Superior temporal gyrus (tissue), 1 donor: ENCODE measurements around the gene SULF2.
"Not testable (repeated sequence)": the region's sequence is repeated elsewhere in the genome, so short reads cannot be mapped to it uniquely, and the experiment has no call there.

ENCODE experiments used
- DNase-seq: peaks from one replicate; pipeline ENCODE4 v3.0.0-alpha.2; 2016; ENCODE audit errors: extremely low spot score

SULF2 gene

GRCh38 chr20:47785311-47785853 is at the start of gene SULF2:
Gene SULF2 (minus strand): TSS chr20:47785481. CDS start chr20:47757363, 28,118 bp downstream.
- no peak for DNase-seq

GRCh38 chr20:47831675-47832074 is 46.4 kb upstream of the SULF2 start:
- DNase-seq, result not testable (repeated sequence)

- not testable (repeated sequence) for DNase-seq
Measured at GRCh38 chr20:47826716-47827115, 41.4 kb upstream of the SULF2 start.

- DNase-seq, result not testable (repeated sequence)
Measured at GRCh38 chr20:47826006-47826405, 40.7 kb upstream of the SULF2 start.

GRCh38 chr20:47825011-47825762 is 39.9 kb upstream of the SULF2 start:
- DNase-seq, result no peak

GRCh38 chr20:47823941-47824340 is 38.7 kb upstream of the SULF2 start:
- not testable (repeated sequence) for DNase-seq

- no peak for DNase-seq
Measured at GRCh38 chr20:47821481-47822100, 36.3 kb upstream of the SULF2 start.

- no peak for DNase-seq
Measured at GRCh38 chr20:47818996-47819609, 33.8 kb upstream of the SULF2 start.

- DNase-seq, result no peak
Measured at GRCh38 chr20:47818466-47818865, 33.2 kb upstream of the SULF2 start.

GRCh38 chr20:47818016-47818415 is 32.7 kb upstream of the SULF2 start:
- DNase-seq, result no peak

- no peak for DNase-seq
Measured at GRCh38 chr20:47817573-47817972, 32.3 kb upstream of the SULF2 start.

- DNase-seq, result no peak
Measured at GRCh38 chr20:47816487-47817451, 31.5 kb upstream of the SULF2 start.

GRCh38 chr20:47815866-47816265 is 30.6 kb upstream of the SULF2 start:
- no peak for DNase-seq

GRCh38 chr20:47815416-47815806 is 30.1 kb upstream of the SULF2 start:
- DNase-seq, result no peak

- no peak for DNase-seq
Measured at GRCh38 chr20:47814632-47815415, 29.5 kb upstream of the SULF2 start.

GRCh38 chr20:47810721-47811347 is 25.6 kb upstream of the SULF2 start:
- no peak for DNase-seq

GRCh38 chr20:47810116-47810677 is 24.9 kb upstream of the SULF2 start:
- peak; percentile 28 for DNase-seq

- DNase-seq, result no peak
Measured at GRCh38 chr20:47809161-47809960, 24.1 kb upstream of the SULF2 start.

- DNase-seq, result no peak
Measured at GRCh38 chr20:47805951-47806350, 20.7 kb upstream of the SULF2 start.
